HG02763 (cell line): ENCODE measurements around the gene WNT3.
"Not testable (repeated sequence)": the region's sequence is repeated elsewhere in the genome, so short reads cannot be mapped to it uniquely, and the experiment has no call there.

Experiments used
- ATAC-seq: cut with Tn5 transposase; IDR thresholded peaks from one replicate; pipeline ENCODE4 v1.9.1; 2021; ENCODE audit warnings: mild to moderate bottlenecking, moderate library complexity; ENCODE audit not compliant: unreplicated experiment

Gene WNT3

GRCh38 chr17:46768540-46768870 lies 50.0 kb downstream of the WNT3 start:
- no peak for ATAC-seq

- ATAC-seq = no peak
Observed at GRCh38 chr17:46766493-46767491, 51.7 kb downstream of the WNT3 start.

- no peak for ATAC-seq
Observed at GRCh38 chr17:46765453-46765852, 53.0 kb downstream of the WNT3 start.

- no peak for ATAC-seq
Observed at GRCh38 chr17:46764709-46765401, 53.6 kb downstream of the WNT3 start.

- no peak for ATAC-seq
Observed at GRCh38 chr17:46764000-46764708, 54.3 kb downstream of the WNT3 start.

GRCh38 chr17:46763416-46763815 lies 55.1 kb downstream of the WNT3 start:
- no peak for ATAC-seq

GRCh38 chr17:46759141-46759540 lies 59.4 kb downstream of the WNT3 start:
- no peak for ATAC-seq

GRCh38 chr17:46758614-46759013 lies 59.9 kb downstream of the WNT3 start:
- ATAC-seq = no peak

GRCh38 chr17:46757588-46757987 lies 60.9 kb downstream of the WNT3 start:
- ATAC-seq = not testable (repeated sequence)

- ATAC-seq = no peak
Observed at GRCh38 chr17:46756861-46757260, 61.6 kb downstream of the WNT3 start.

GRCh38 chr17:46756081-46756735 lies 62.3 kb downstream of the WNT3 start:
- ATAC-seq = no peak

- ATAC-seq = no peak
Observed at GRCh38 chr17:46753776-46754175, 64.7 kb downstream of the WNT3 start.

GRCh38 chr17:46751425-46751824 lies 67.1 kb downstream of the WNT3 start:
- ATAC-seq = no peak

GRCh38 chr17:46745376-46745775 lies 73.1 kb downstream of the WNT3 start:
- no peak for ATAC-seq

- ATAC-seq = no peak
Observed at GRCh38 chr17:46744441-46744840, 74.1 kb downstream of the WNT3 start.

- no peak for ATAC-seq
Observed at GRCh38 chr17:46742565-46743270, 75.8 kb downstream of the WNT3 start.

- ATAC-seq = no peak
Observed at GRCh38 chr17:46741122-46741730, 77.3 kb downstream of the WNT3 start.

- ATAC-seq = no peak
Observed at GRCh38 chr17:46739982-46740381, 78.5 kb downstream of the WNT3 start.

GRCh38 chr17:46738544-46738943 lies 79.9 kb downstream of the WNT3 start:
- ATAC-seq = no peak

GRCh38 chr17:46737326-46737725 lies 81.2 kb downstream of the WNT3 start:
- no peak for ATAC-seq
